HG03439 (cell line): Measurements from ENCODE around the gene FBXO11.
"Not testable (repeated sequence)": the region's sequence is repeated elsewhere in the genome, so short reads cannot be mapped to it uniquely, and the experiment has no call there.

Experiments used
- ATAC-seq: cut with Tn5 transposase; IDR thresholded peaks from one replicate; pipeline ENCODE4 v1.9.1; 2021; ENCODE audit warnings: mild to moderate bottlenecking, moderate library complexity; ENCODE audit not compliant: unreplicated experiment

The FBXO11 gene

GRCh38 chr2:47899915-47900816 is 6.1 kb downstream of the FBXO11 start:
- ATAC-seq = no peak

GRCh38 chr2:47897883-47898731 is 8.2 kb downstream of the FBXO11 start:
- ATAC-seq = no peak

GRCh38 chr2:47897191-47897882 is 9.0 kb downstream of the FBXO11 start:
- ATAC-seq = not testable (repeated sequence)

GRCh38 chr2:47896450-47896968 is 9.8 kb downstream of the FBXO11 start:
- no peak for ATAC-seq

- ATAC-seq = no peak
These were observed 12.5 kb downstream of the FBXO11 start for GRCh38 chr2:47893771-47894170.

GRCh38 chr2:47892338-47892730 is 14.0 kb downstream of the FBXO11 start:
- ATAC-seq = no peak

- ATAC-seq = no peak
These were observed 14.6 kb downstream of the FBXO11 start for GRCh38 chr2:47891369-47892337.

GRCh38 chr2:47890711-47891368 is 15.5 kb downstream of the FBXO11 start:
- no peak for ATAC-seq

- ATAC-seq = no peak
These were observed 17.6 kb downstream of the FBXO11 start for GRCh38 chr2:47888581-47889280.

GRCh38 chr2:47876912-47877311 is 29.4 kb downstream of the FBXO11 start:
- no peak for ATAC-seq

- ATAC-seq = no peak
These were observed 33.4 kb downstream of the FBXO11 start for GRCh38 chr2:47872941-47873340.

GRCh38 chr2:47870641-47871540 is 35.4 kb downstream of the FBXO11 start:
- ATAC-seq = no peak

- no peak for ATAC-seq
These were observed 36.3 kb downstream of the FBXO11 start for GRCh38 chr2:47869859-47870595.

- ATAC-seq = no peak
These were observed 37.5 kb downstream of the FBXO11 start for GRCh38 chr2:47868611-47869352.

- ATAC-seq = no peak
These were observed 39.1 kb downstream of the FBXO11 start for GRCh38 chr2:47867205-47867604.

GRCh38 chr2:47864566-47864965 is 41.7 kb downstream of the FBXO11 start:
- ATAC-seq = no peak
